ENCODE results near the gene POFUT2. TPM values are rescaled to one million over a fixed set of nuclear protein-coding genes. Genes with fewer than 3 reads are reported as not detected.

The POFUT2 gene
- total RNA-seq, 4 donors from 2014 or later: 10.7 to 46.9 (median 20.0) TPM

DNA sequence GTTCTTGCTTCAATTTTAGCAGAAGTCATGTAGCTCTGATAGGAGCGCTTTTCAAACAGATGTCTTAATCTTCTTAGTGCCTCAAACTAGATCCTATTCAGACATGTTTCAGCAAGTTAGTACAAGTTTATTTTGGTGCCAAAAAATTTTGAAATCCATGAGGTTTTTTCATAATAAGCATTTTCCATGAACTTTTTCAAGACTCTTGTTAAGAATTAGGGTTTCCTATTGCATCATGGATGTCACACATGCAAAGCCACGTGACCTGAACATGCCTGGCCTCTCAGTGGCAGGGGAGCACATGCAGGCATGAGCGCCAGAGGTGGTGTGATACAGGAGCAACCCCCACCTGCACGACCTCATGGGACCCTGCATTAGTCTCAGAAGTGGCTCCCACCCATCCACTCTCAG is 67.6 kb downstream of the POFUT2 start:
- no peaks in the 10 kb centered on the region for H3K9me3 ChIP-seq
- 64% methylated on average over 4 of the region's 4 CpGs for WGBS
- no peak overlapping the region for H3K27ac ChIP-seq
- DNase-seq (ENCODE audit: low spot score in 2 of 2): no peak
- H3K27me3 ChIP-seq: no peaks in the 10 kb centered on the region
- H3K4me1 ChIP-seq: peaks cover 4% of the 10 kb centered on the region
- no peak for TF ChIP-seq POLR2AphosphoS5 (IDR thresholded peaks at IDR 0.05)
- no peak for TF ChIP-seq EP300 (IDR thresholded peaks at IDR 0.05)
- TF ChIP-seq POLR2A (IDR thresholded peaks at IDR 0.05): no peak
- TF ChIP-seq, protein P1, sequence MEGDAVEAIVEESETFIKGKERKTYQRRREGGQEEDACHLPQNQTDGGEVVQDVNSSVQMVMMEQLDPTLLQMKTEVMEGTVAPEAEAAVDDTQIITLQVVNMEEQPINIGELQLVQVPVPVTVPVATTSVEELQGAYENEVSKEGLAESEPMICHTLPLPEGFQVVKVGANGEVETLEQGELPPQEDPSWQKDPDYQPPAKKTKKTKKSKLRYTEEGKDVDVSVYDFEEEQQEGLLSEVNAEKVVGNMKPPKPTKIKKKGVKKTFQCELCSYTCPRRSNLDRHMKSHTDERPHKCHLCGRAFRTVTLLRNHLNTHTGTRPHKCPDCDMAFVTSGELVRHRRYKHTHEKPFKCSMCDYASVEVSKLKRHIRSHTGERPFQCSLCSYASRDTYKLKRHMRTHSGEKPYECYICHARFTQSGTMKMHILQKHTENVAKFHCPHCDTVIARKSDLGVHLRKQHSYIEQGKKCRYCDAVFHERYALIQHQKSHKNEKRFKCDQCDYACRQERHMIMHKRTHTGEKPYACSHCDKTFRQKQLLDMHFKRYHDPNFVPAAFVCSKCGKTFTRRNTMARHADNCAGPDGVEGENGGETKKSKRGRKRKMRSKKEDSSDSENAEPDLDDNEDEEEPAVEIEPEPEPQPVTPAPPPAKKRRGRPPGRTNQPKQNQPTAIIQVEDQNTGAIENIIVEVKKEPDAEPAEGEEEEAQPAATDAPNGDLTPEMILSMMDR (IDR thresholded peaks at IDR 0.05): no peak
- no peak overlapping the region for H3K4me3 ChIP-seq
- H3K36me3 ChIP-seq: peaks cover 34% of the 10 kb centered on the region

DNA sequence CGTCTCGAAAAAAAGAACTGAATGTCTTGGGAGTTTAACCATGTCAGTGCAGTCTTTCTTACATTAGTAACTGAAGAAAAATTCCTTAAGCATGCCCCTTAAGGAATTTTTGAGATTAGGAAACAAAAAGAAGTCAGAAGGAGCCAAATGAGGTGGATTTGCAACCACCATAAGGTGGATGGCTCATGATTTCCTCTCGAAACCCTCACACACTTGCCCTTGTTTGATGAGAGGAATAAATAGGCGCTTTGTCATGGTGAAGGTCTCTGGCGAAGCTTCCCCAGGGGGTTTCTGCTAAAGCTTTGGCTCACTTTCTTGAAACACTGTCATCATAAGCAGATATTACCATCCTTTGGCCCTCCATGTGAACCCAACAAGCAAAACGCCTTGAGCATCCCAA is 68.2 kb downstream of the POFUT2 start:
- TF ChIP-seq, protein P1 (IDR thresholded peaks at IDR 0.05): no peak
- TF ChIP-seq EP300 (IDR thresholded peaks at IDR 0.05) (no peak), POLR2AphosphoS5 (IDR thresholded peaks at IDR 0.05) (no peak), POLR2A (IDR thresholded peaks at IDR 0.05) (no peak)
- 88% methylated on average over 6 of the region's 6 CpGs for WGBS
- Histone ChIP-seq H3K27ac (no peak overlapping the region), H3K36me3 (peaks cover 40% of the 10 kb centered on the region), H3K27me3 (no peaks in the 10 kb centered on the region), H3K4me3 (no peak overlapping the region), H3K4me1 (peaks cover 4% of the 10 kb centered on the region), H3K9me3 (no peaks in the 10 kb centered on the region)
- no peak for DNase-seq (ENCODE audit: low spot score in 2 of 2)

DNA sequence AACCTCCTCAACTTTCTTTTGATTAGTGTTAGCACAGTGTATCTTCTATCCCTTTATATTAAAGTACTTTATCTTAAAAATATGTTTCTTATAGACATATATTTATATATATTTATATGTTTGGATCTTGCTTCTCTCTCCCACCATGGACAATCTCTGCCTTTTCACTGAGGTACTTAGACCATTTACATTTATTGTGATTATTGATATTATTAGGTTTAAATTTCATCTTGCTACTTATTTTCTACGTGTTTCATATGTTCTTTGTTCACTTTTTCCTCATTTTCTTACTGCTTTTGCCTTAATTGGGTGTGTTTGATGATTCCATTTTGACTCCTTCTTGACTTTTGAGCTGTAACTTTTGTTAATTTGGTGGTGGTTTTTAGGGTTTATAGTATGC is 70.7 kb downstream of the POFUT2 start:
- H3K9me3 ChIP-seq: no peaks in the 10 kb centered on the region
- peaks cover 31% of the 10 kb centered on the region for H3K36me3 ChIP-seq
- TF ChIP-seq, protein P1 (IDR thresholded peaks at IDR 0.05): no peak
- TF ChIP-seq EP300 (IDR thresholded peaks at IDR 0.05) (no peak), POLR2A (IDR thresholded peaks at IDR 0.05) (no peak), POLR2AphosphoS5 (IDR thresholded peaks at IDR 0.05) (no peak)
- peaks cover 4% of the 10 kb centered on the region for H3K4me1 ChIP-seq
- no peak overlapping the region for H3K27ac ChIP-seq
- 81% methylated on average over 1 of the region's 1 CpG for WGBS
- no peaks in the 10 kb centered on the region for H3K27me3 ChIP-seq
- H3K4me3 ChIP-seq: no peak overlapping the region
- no peak for DNase-seq (ENCODE audit: low spot score in 2 of 2)

DNA sequence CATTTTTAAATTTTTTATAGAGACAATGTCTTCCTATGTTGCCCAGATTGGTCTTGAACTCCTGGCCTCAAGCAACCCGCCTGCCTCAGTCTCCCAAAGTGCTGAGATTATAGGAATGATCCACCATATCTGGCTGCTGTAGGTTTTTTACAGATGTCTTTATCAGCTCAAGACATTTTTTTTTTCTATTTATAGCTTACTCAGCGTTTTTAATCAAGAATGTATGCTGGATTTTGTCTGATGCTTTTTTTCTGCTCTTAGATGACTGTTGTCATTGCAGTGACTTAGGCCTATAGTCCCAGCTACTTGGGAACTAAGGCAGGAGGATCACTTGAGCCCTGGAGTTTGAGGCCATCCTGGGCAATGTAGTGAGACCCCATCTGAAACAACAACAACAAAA is 72.5 kb downstream of the POFUT2 start:
- Histone ChIP-seq H3K27ac (no peak overlapping the region), H3K9me3 (no peaks in the 10 kb centered on the region), H3K4me1 (peaks cover 4% of the 10 kb centered on the region), H3K4me3 (no peak overlapping the region), H3K27me3 (no peaks in the 10 kb centered on the region), H3K36me3 (peaks cover 30% of the 10 kb centered on the region)
- no peak for DNase-seq (ENCODE audit: low spot score in 2 of 2)
- TF ChIP-seq POLR2AphosphoS5 (IDR thresholded peaks at IDR 0.05) (no peak), EP300 (IDR thresholded peaks at IDR 0.05) (no peak), POLR2A (IDR thresholded peaks at IDR 0.05) (no peak)
- TF ChIP-seq, protein P1 (IDR thresholded peaks at IDR 0.05): no peak
- WGBS: 85% methylated on average over 2 of the region's 2 CpGs

Other genes with a start within 250 kb of the POFUT2 start
- gene ADARB1, start 213.3 kb downstream of the POFUT2 start, total RNA-seq: 10 to 100 TPM; 13.2 to 23.6 (median 20.3) TPM
- gene COL18A1, start 117.3 kb upstream of the POFUT2 start, total RNA-seq: 100 to 1,000 TPM in 2 of 4 donors, 10 to 100 TPM in 2; 71.9 to 157 (median 101) TPM